A549 (cell line): Measurements from ENCODE around the gene KAT6B. TPM values are rescaled to one million over a fixed set of nuclear protein-coding genes. Genes with fewer than 3 reads are reported as not detected.

Source experiments
- ATAC-seq, 2 experiments: fragments of 200-7000 bp in 1 of 2; fragments of >200 bp in 1 of 2; cut with Nextera tagmentation in 1 of 2; cut with Tn5 transposase in 1 of 2; 3 replicates each; pipeline versions ENCODE4 v1.8.0 to v1.9.1; 2018 to 2020; ENCODE audit warnings: mild to moderate bottlenecking in 1 of 2, moderate library complexity in 1 of 2
- CTCF ChIA-PET: fragments of 300-600 bp; sonication (Branson Sonifier 250); formaldehyde crosslinking; extraction: SDS; loops from one replicate; lab custom pipeline; 2021; ENCODE audit warnings: antibody characterized with exemption, inconsistent platforms; lab: Yijun Ruan, JAX
- POLR2A ChIA-PET: fragments of 350-600 bp; formaldehyde crosslinking; extraction: SDS; loops from one replicate; lab custom pipeline; 2021; ENCODE audit warnings: antibody characterized with exemption, inconsistent platforms; lab: Yijun Ruan, JAX
- DNase-seq, 2 experiments: peaks; one replicate each; pipeline versions ENCODE4 v3.0.0 to v3.0.0-alpha.2; 2011 to 2016; ENCODE audit warnings: low read depth in 1 of 2, low spot score in 1 of 2
- FAIRE-seq: peaks from 2 replicates; lab custom pipeline; 2011; peaks lifted over from hg19 to GRCh38; lab: Jason Lieb, UNC
- H3K27ac ChIP-seq, 2 experiments: fragments of >200 bp; sonication (Bioruptor Twin); formaldehyde crosslinking; 3 replicates each; pipeline ENCODE4 v1.5.1; 2016 to 2017
- H3K4me1 ChIP-seq: fragments of >200 bp; sonication (Bioruptor Twin); formaldehyde crosslinking; 3 replicates; pipeline ENCODE4 v1.6.1; 2016
- H3K4me2 ChIP-seq: fragments of >200 bp; sonication (Bioruptor Twin); formaldehyde crosslinking; 3 replicates; pipeline ENCODE4 v1.6.1; 2016
- H3K4me3 ChIP-seq: fragments of >200 bp; sonication (Bioruptor Twin); formaldehyde crosslinking; 3 replicates; pipeline ENCODE4 v1.5.1; 2016
- H3K9me3 ChIP-seq: fragments of >200 bp; sonication (Bioruptor Twin); formaldehyde crosslinking; 3 replicates; pipeline ENCODE4 v1.6.1; 2016
- BHLHE40 ChIP-seq: IDR thresholded peaks from 2 replicates; pipeline ENCODE4 v1.6.1; 2012; ENCODE audit warnings: low read depth, low read length, inconsistent platforms
- CEBPB ChIP-seq, 2 experiments: fragments of >200 bp in 1 of 2; sonication (Bioruptor Twin) in 1 of 2; formaldehyde crosslinking in 1 of 2; IDR thresholded peaks; 2 replicates each; pipeline ENCODE4 v1.6.1; 2012 to 2016
- E2F6 ChIP-seq: IDR thresholded peaks from 2 replicates; pipeline ENCODE4 v1.6.1; 2012; ENCODE audit warnings: low read depth, borderline replicate concordance
- EHF ChIP-seq: fragments of 250-450 bp; sonication (Bioruptor Pico); IDR thresholded peaks from 2 replicates; pipeline ENCODE4 v1.5.0; 2020; ENCODE audit warnings: mild to moderate bottlenecking
- ELK1 ChIP-seq: fragments of 150-350 bp; IDR thresholded peaks from 2 replicates; pipeline ENCODE4 v1.6.1; 2014; ENCODE audit warnings: low read depth, mild to moderate bottlenecking, low read length
- EP300 ChIP-seq, 2 experiments: fragments of >200 bp; sonication (Bioruptor Twin); formaldehyde crosslinking; IDR thresholded peaks; 2 replicates in 1 of 2; 3 replicates in 1 of 2; pipeline ENCODE4 v1.6.1; 2016 to 2017
- ESRRA ChIP-seq: fragments of 150-350 bp; IDR thresholded peaks from 2 replicates; pipeline ENCODE4 v1.6.1; 2014; ENCODE audit warnings: mild to moderate bottlenecking, low read length, borderline replicate concordance
- HES2 ChIP-seq: fragments of >200 bp; sonication (Bioruptor Twin); formaldehyde crosslinking; IDR thresholded peaks from 2 replicates; pipeline ENCODE4 v1.6.1; 2016
- HMGXB4 ChIP-seq: fragments of 250-450 bp; sonication (Bioruptor Pico); IDR thresholded peaks from 2 replicates; pipeline ENCODE4 v1.5.0; 2021; ENCODE audit warnings: mild to moderate bottlenecking, moderate library complexity, borderline replicate concordance
- HOXB13 ChIP-seq: fragments of 250-450 bp; sonication (Bioruptor Pico); IDR thresholded peaks from 2 replicates; pipeline ENCODE4 v1.5.0; 2020; ENCODE audit warnings: low read depth, mild to moderate bottlenecking, moderate library complexity
- HOXB5 ChIP-seq: fragments of 250-450 bp; sonication (Bioruptor Pico); IDR thresholded peaks from 2 replicates; pipeline ENCODE4 v1.5.0; 2020; ENCODE audit warnings: mild to moderate bottlenecking, moderate library complexity
- MAFK ChIP-seq: fragments of 450-650 bp; IDR thresholded peaks from 2 replicates; pipeline ENCODE4 v1.6.1; 2014; ENCODE audit not compliant: partially characterized antibody
- MYC ChIP-seq: IDR thresholded peaks from 2 replicates; pipeline ENCODE4 v1.6.1; 2012; ENCODE audit warnings: mild to moderate bottlenecking, inconsistent platforms, low read length, improper control_type of control experiment, borderline replicate concordance
- PBX3 ChIP-seq: IDR thresholded peaks from 2 replicates; pipeline ENCODE4 v1.6.1; 2012
- PHF8 ChIP-seq: fragments of 200-600 bp; sonication (generic); IDR thresholded peaks from 2 replicates; pipeline ENCODE4 v1.6.1; 2016; ENCODE audit warnings: low read depth, mild to moderate bottlenecking, antibody characterized with exemption, moderate library complexity, borderline replicate concordance
- RNF2 ChIP-seq: fragments of 200-600 bp; sonication (generic); IDR thresholded peaks from 2 replicates; pipeline ENCODE4 v1.6.1; 2016; ENCODE audit warnings: low read depth, mild to moderate bottlenecking, antibody characterized with exemption, moderate library complexity, borderline replicate concordance
- TP53 ChIP-seq: fragments of 250-450 bp; sonication (Bioruptor Pico); IDR thresholded peaks from 2 replicates; pipeline ENCODE4 v1.5.0; 2021; ENCODE audit warnings: mild to moderate bottlenecking, moderate library complexity
- ZC3H11A ChIP-seq: fragments of 450-650 bp; IDR thresholded peaks from 2 replicates; pipeline ENCODE4 v1.6.1; 2014; ENCODE audit warnings: antibody characterized with exemption, mild to moderate bottlenecking
- ZFP36 ChIP-seq: fragments of 450-650 bp; IDR thresholded peaks from 2 replicates; pipeline ENCODE4 v1.6.1; 2014; ENCODE audit warnings: borderline replicate concordance; ENCODE audit not compliant: partially characterized antibody
- ZNF302 ChIP-seq: fragments of 250-450 bp; sonication (Bioruptor Pico); IDR thresholded peaks from 2 replicates; pipeline ENCODE4 v1.9.0; 2021; ENCODE audit warnings: inconsistent platforms, mild to moderate bottlenecking, moderate library complexity
- WGBS: methylation state at CpG from one replicate; pipeline ENCODE4 v1.1.6; 2017; ENCODE audit errors: missing lambda C conversion rate; 5-methylcytosine and 5-hydroxymethylcytosine counted together
- polyA plus RNA-seq, 4 experiments: library from polyadenylated mRNA; depleted of rRNA in 3 of 4; stranded (reverse); fragments of >200 nt; fragmentation: RNase III in 1 of 4; extraction: RNeasy Plus Mini Kit Qiagen cat#74134 plus additional on column Dnase treatment in 1 of 4; gene quantifications; 2 replicates in 3 of 4; 3 replicates in 1 of 4; pipeline ENCODE4 v1.2.3, GENCODE V29; 2011 to 2017

Gene KAT6B
- polyA plus RNA-seq, 2 of the 4 experiments (the other 2 are of a cell fraction): 5.6 to 5.7 TPM

GRCh38 chr10:74842301-74842954, 16.0 kb downstream of the KAT6B start:
- WGBS: 78% methylated on average over 1 of the region's 1 CpG
- no peak for ATAC-seq
- POLR2A ChIA-PET: no interaction called here

GRCh38 chr10:74846958-74847357, 20.6 kb downstream of the KAT6B start:
- no peak overlapping the region for H3K27ac ChIP-seq
- 97% methylated on average over 2 of the region's 2 CpGs for WGBS
- no peak overlapping the region for H3K4me2 ChIP-seq
- ATAC-seq: no peak
- CTCF ChIA-PET: no interaction called here
- no peak for DNase-seq
- no peak overlapping the region for H3K4me3 ChIP-seq
- no peaks in the 10 kb centered on the region for H3K4me1 ChIP-seq
- TF ChIP-seq MAFK (peak; percentile 29), TP53 (no peak)
- FAIRE-seq: no peak
- no peaks in the 10 kb centered on the region for H3K9me3 ChIP-seq
- POLR2A ChIA-PET: no interaction called here

More at GRCh38 chr10:74842301-74842954, 16.0 kb downstream of the KAT6B start:
- Histone ChIP-seq H3K4me3 (no peak overlapping the region), H3K9me3 (no peaks in the 10 kb centered on the region), H3K27ac (no peak overlapping the region), H3K4me1 (peaks cover 14% of the 10 kb centered on the region; the same call in 2 of the 3 replicates), H3K4me2 (no peak overlapping the region)
- TF ChIP-seq ZC3H11A (no peak), ESRRA (no peak), ZNF302 (no peak), PBX3 (no peak), CEBPB (IDR thresholded peaks at IDR 0.05) (no peak), ZFP36 (no peak), HOXB13 (CRISPR knock-in tag) (no peak), HMGXB4 (CRISPR knock-in tag) (no peak), HOXB5 (CRISPR knock-in tag) (no peak), MYC (no peak), RNF2 (no peak), EHF (CRISPR knock-in tag) (no peak), HES2 (no peak), PHF8 (no peak), TP53 (no peak), EP300 (IDR thresholded peaks at IDR 0.05) (no peak), BHLHE40 (no peak), MAFK (no peak), ELK1 (no peak), E2F6 (no peak)
- DNase-seq: no peak
- CTCF ChIA-PET: no interaction called here
- no peak for FAIRE-seq
